ENCODE results near the gene MAN1A1. TPM values are rescaled to one million over a fixed set of nuclear protein-coding genes. Genes with fewer than 3 reads are reported as not detected.

Gene MAN1A1
- total RNA-seq, 1 donor from 2014 or later: 78.0 TPM

GRCh38 chr6:119148825-119149525 lies 200.6 kb downstream of the MAN1A1 start:
- DNase-seq: no peak
- no peak overlapping the region for H3K4me3 ChIP-seq
- ATAC-seq: no peak

GRCh38 chr6:119148098-119148824 lies 201.3 kb downstream of the MAN1A1 start:
- H3K4me1 ChIP-seq: peaks cover 22% of the 10 kb centered on the region
- no peak for DNase-seq

More at GRCh38 chr6:119148825-119149525, 200.6 kb downstream of the MAN1A1 start:
- intact Hi-C loops (cut with DNase I): no loop called here
- no peak overlapping the region for H3K27ac ChIP-seq
- H3K27me3 ChIP-seq (ENCODE audit: low read depth): no peaks in the 10 kb centered on the region
- peaks cover 22% of the 10 kb centered on the region for H3K4me1 ChIP-seq
- no peak for TF ChIP-seq CTCF (IDR thresholded peaks at IDR 0.05)
- H3K36me3 ChIP-seq: no peaks in the 10 kb centered on the region
- no peaks in the 10 kb centered on the region for H3K9me3 ChIP-seq

GRCh38 chr6:119147101-119148053 lies 202.2 kb downstream of the MAN1A1 start:
- no peak overlapping the region for H3K27ac ChIP-seq
- H3K27me3 ChIP-seq (ENCODE audit: low read depth): no peaks in the 10 kb centered on the region
- H3K4me3 ChIP-seq: no peak overlapping the region
- DNase-seq (peak; percentile 50), ATAC-seq (peak; percentile 81 to 83)
- intact Hi-C loops (cut with DNase I): no loop called here
- H3K9me3 ChIP-seq: no peaks in the 10 kb centered on the region
- H3K36me3 ChIP-seq: no peaks in the 10 kb centered on the region
- H3K4me1 ChIP-seq: peaks cover 22% of the 10 kb centered on the region
- TF ChIP-seq CTCF (IDR thresholded peaks at IDR 0.05): no peak

More at GRCh38 chr6:119148098-119148824, 201.3 kb downstream of the MAN1A1 start:
- Histone ChIP-seq H3K4me3 (no peak overlapping the region), H3K36me3 (no peaks in the 10 kb centered on the region), H3K27me3 (ENCODE audit: low read depth) (no peaks in the 10 kb centered on the region), H3K9me3 (no peaks in the 10 kb centered on the region), H3K27ac (no peak overlapping the region)
- intact Hi-C loops (cut with DNase I): no loop called here
- peak; percentile 65 for TF ChIP-seq CTCF (IDR thresholded peaks at IDR 0.05)
- ATAC-seq: peak; percentile 69 to 82

- Histone ChIP-seq H3K9me3 (no peaks in the 10 kb centered on the region), H3K27me3 (ENCODE audit: low read depth) (no peaks in the 10 kb centered on the region), H3K27ac (no peak overlapping the region), H3K36me3 (no peaks in the 10 kb centered on the region), H3K4me3 (no peak overlapping the region), H3K4me1 (peaks cover 22% of the 10 kb centered on the region)
- ATAC-seq: no peak
- TF ChIP-seq CTCF (IDR thresholded peaks at IDR 0.05): no peak
- intact Hi-C loops (cut with DNase I): no loop called here
- no peak for DNase-seq
Observed at GRCh38 chr6:119145111-119145510, 204.4 kb downstream of the MAN1A1 start.

GRCh38 chr6:119142637-119143036 lies 206.9 kb downstream of the MAN1A1 start:
- TF ChIP-seq CTCF (IDR thresholded peaks at IDR 0.05): no peak
- H3K4me1 ChIP-seq: peaks cover 23% of the 10 kb centered on the region
- H3K27ac ChIP-seq: no peak overlapping the region
- intact Hi-C loops (cut with DNase I): no loop called here
- no peaks in the 10 kb centered on the region for H3K9me3 ChIP-seq
- no peak for ATAC-seq
- DNase-seq: no peak
- no peak overlapping the region for H3K4me3 ChIP-seq
- H3K36me3 ChIP-seq: no peaks in the 10 kb centered on the region
- no peaks in the 10 kb centered on the region for H3K27me3 ChIP-seq (ENCODE audit: low read depth)
